ENCODE results near the gene TMEM74B.
"Not testable (repeated sequence)": the region's sequence is repeated elsewhere in the genome, so short reads cannot be mapped to it uniquely, and the experiment has no call there.

DNA sequence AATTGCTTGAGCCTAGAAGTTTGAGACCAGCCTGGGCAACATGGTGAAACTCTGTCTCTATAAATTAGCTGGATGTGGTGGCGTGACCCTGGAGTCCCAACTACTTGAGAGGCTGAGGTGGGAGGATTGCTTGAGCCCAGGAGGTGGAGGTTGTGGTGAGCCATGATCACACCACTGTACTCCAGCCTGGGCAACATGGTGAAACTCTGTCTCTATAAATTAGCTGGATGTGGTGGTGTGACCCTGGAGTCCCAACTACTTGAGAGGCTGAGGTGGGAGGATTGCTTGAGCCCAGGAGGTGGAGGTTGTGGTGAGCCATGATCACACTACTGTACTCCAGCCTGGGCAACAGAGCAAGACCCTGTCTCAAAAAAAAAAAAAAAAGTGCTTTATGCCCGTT lies 35.0 kb downstream of the TMEM74B start:
- TF ChIP-seq POLR2AphosphoS5 (IDR thresholded peaks at IDR 0.05); POLR2A (IDR thresholded peaks at IDR 0.05; ENCODE audit: low read depth); EP300 (IDR thresholded peaks at IDR 0.05): not testable (repeated sequence)
- TF ChIP-seq, protein P1, sequence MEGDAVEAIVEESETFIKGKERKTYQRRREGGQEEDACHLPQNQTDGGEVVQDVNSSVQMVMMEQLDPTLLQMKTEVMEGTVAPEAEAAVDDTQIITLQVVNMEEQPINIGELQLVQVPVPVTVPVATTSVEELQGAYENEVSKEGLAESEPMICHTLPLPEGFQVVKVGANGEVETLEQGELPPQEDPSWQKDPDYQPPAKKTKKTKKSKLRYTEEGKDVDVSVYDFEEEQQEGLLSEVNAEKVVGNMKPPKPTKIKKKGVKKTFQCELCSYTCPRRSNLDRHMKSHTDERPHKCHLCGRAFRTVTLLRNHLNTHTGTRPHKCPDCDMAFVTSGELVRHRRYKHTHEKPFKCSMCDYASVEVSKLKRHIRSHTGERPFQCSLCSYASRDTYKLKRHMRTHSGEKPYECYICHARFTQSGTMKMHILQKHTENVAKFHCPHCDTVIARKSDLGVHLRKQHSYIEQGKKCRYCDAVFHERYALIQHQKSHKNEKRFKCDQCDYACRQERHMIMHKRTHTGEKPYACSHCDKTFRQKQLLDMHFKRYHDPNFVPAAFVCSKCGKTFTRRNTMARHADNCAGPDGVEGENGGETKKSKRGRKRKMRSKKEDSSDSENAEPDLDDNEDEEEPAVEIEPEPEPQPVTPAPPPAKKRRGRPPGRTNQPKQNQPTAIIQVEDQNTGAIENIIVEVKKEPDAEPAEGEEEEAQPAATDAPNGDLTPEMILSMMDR (IDR thresholded peaks at IDR 0.05): not testable (repeated sequence)
